HUES48 (cell line): ENCODE measurements around the gene ZDHHC11.
"Not testable (repeated sequence)": the region's sequence is repeated elsewhere in the genome, so short reads cannot be mapped to it uniquely, and the experiment has no call there.

Experiments
- H3K27ac ChIP-seq: one replicate; pipeline ENCODE4 v1.7.0; 2013; ENCODE audit warnings: low read depth, low read length, inconsistent platforms
- H3K27me3 ChIP-seq: 2 replicates; pipeline ENCODE4 v1.6.1; 2013; ENCODE audit warnings: mild to moderate bottlenecking, low read length; ENCODE audit not compliant: control insufficient read depth, insufficient read depth
- H3K36me3 ChIP-seq: 2 replicates; pipeline ENCODE4 v1.6.1; 2013; ENCODE audit warnings: low read length; ENCODE audit not compliant: control insufficient read depth, insufficient read depth
- H3K4me1 ChIP-seq: 2 replicates; pipeline ENCODE4 v1.6.1; 2013; ENCODE audit warnings: mild to moderate bottlenecking, low read length; ENCODE audit not compliant: control insufficient read depth, insufficient read depth
- H3K4me3 ChIP-seq: 2 replicates; pipeline ENCODE4 v1.5.1; 2013; ENCODE audit warnings: mild to moderate bottlenecking, low read depth, low read length
- H3K9ac ChIP-seq: 2 replicates; pipeline ENCODE4 v1.6.1; 2013; ENCODE audit warnings: mild to moderate bottlenecking, low read depth, low read length, moderate library complexity
- H3K9me3 ChIP-seq: 2 replicates; pipeline ENCODE4 v1.6.1; 2013; ENCODE audit warnings: low read length; ENCODE audit not compliant: control insufficient read depth, insufficient read depth

ZDHHC11 gene

DNA sequence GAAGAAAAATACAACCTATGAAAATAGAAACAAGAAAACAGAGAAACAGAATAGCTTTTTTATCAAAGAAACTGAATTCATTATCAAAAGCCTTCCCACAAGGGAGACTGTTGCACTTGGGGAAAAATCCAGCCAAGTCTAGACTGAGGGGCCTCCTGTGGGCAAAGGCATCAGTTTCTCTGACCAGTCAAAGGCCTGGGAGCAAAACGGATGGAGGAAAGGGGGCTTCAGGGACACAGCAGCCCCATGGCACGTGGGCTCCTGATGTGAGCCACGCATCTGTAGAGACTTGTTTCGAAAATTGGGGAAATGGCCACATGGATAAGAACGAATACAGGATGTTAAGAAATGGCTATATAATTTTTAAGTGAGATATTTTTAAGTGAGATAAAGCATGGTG, 87.4 kb downstream of the ZDHHC11 start:
- Histone ChIP-seq H3K4me3 (no peak overlapping the region), H3K9me3 (no peaks in the 10 kb centered on the region), H3K27ac (no peak overlapping the region), H3K36me3 (no peaks in the 10 kb centered on the region), H3K9ac (no peak overlapping the region), H3K27me3 (no peaks in the 10 kb centered on the region), H3K4me1 (no peaks in the 10 kb centered on the region)

DNA sequence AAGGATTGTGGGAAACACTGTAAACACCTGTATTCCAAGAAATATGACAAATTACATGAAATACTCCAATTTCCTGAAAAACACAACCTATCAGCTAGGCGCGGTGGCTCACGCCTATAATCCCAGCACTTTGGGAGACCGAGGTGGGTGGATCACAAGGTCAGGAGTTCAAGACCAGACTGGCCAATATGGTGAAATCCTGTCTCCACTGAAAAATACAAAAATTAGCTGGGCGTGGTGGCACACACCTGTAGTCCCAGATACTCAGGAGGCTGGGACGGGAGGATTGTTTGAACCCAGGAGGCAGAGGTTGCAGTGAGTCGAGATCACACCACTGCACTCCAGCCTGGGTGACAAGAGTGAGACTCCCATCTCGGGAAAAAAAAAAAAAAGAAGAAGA, 87.8 kb downstream of the ZDHHC11 start:
- H3K4me1 ChIP-seq, H3K36me3 ChIP-seq, H3K4me3 ChIP-seq, H3K9ac ChIP-seq, H3K27ac ChIP-seq, H3K27me3 ChIP-seq, H3K9me3 ChIP-seq: not testable (repeated sequence)

DNA sequence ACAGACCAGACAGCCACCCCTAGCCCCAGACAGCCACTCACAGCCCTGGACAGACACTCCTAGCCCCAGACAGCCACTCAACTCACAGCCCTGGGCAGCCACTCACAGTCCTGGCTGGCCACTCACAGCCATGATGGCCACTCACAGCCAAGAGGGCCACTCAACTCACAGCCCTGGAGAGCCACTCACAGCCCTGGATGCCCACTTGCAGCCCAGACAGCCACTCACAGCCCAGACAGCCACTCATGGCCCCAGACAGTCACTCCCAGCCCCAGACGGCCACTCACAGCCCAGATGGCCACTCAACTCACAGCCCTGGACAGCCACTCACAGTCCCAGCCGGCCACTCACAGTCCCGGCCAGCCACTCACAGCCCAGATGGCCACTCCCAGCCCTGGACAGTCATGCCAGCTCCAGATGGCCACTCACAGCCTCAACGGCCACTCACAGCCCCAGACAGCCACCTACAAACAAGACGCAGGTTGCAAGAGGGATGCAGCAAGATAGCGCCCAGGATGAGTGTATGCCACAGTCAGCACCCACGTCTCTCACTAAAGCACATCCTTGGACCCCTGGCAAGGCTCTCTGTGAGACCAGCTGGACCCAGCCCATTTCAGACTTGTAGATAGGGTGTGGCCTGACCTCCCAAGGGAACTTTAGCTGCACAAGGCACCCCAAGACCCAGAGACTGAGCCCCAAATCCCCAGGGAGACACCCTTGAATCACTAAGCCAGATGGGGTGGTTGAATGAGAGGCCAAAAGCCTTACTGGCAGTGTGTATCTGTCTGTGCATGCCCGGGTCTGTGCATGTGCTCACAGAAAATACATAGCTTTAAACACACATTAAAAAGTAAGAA, 88.7 kb downstream of the ZDHHC11 start:
- Histone ChIP-seq H3K9me3 (no peaks in the 10 kb centered on the region), H3K27me3 (no peaks in the 10 kb centered on the region), H3K4me1 (no peaks in the 10 kb centered on the region), H3K27ac (no peak overlapping the region), H3K36me3 (no peaks in the 10 kb centered on the region), H3K4me3 (no peak overlapping the region), H3K9ac (no peak overlapping the region)

DNA sequence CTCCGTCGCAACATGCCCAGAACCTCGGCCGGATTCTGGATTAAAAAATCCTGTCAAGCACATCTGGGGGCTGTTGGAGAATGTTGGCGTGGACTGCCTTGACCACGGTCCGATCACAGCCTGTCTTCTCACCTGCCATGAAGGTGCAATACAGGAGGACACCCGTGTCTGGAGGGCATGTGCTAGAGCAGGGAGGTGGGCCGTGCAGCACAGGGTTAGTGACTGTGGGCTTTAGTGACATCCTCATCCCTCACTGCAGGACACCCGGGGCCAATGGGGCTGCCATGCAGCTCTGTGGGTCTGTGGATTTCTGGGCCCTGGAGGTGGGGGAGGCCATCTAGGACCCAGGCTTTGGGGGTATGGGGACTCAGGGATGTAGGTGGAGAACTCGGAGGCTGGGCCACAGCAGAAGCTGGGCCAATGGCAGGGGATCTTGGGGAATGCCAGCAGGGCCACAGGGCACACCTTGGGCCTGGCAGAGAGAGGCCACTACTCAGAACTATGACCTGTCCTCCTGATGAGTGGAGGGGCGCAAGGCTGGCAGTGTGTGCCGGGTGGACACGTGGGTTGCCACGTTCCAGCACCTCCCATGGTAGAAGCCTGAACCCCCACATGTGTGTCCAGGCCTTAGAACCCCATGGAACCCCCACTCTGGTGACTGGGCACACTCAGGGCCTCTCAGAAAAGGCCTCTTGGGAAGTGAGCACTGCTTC, 89.6 kb downstream of the ZDHHC11 start:
- no peak overlapping the region for H3K27ac ChIP-seq
- no peaks in the 10 kb centered on the region for H3K9me3 ChIP-seq
- H3K9ac ChIP-seq, result no peak overlapping the region
- no peaks in the 10 kb centered on the region for H3K27me3 ChIP-seq
- no peaks in the 10 kb centered on the region for H3K4me1 ChIP-seq
- H3K36me3 ChIP-seq, result no peaks in the 10 kb centered on the region
- no peak overlapping the region for H3K4me3 ChIP-seq

DNA sequence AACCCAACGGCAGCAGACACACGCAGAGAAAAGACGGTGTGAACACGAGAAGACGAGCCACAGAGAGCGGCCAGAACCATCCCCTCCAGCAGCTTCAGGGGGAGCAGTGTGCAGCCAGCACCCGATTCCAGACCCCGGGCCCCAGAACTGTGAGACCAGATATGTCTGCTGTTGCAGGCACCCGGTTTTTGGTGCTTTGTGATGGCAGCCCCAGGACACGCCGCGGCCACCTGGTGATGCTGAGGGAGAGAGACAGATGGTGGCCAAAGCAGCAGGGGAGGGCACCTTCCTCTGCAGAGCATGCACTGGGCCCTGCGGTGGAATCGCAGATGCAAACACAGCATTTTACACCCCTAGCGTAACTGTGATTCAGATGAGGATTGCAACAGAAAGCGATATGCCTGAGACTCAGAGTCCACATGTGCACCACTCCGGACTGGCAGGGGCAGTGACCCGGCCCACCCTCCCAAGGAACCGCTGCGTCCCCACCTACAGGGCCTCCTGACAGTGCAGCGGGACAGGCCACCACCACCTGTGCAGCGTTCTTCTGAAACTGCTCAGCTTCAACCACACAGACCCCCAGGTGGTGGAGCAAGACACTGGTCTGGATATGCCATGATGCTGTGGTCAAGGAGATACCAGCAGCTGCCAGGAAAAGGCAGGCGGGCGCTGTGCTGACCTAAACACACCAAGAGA, 90.3 kb downstream of the ZDHHC11 start:
- Histone ChIP-seq H3K27me3 (no peaks in the 10 kb centered on the region), H3K9me3 (no peaks in the 10 kb centered on the region), H3K36me3 (no peaks in the 10 kb centered on the region), H3K9ac (no peak overlapping the region), H3K4me3 (no peak overlapping the region), H3K27ac (no peak overlapping the region), H3K4me1 (no peaks in the 10 kb centered on the region)

DNA sequence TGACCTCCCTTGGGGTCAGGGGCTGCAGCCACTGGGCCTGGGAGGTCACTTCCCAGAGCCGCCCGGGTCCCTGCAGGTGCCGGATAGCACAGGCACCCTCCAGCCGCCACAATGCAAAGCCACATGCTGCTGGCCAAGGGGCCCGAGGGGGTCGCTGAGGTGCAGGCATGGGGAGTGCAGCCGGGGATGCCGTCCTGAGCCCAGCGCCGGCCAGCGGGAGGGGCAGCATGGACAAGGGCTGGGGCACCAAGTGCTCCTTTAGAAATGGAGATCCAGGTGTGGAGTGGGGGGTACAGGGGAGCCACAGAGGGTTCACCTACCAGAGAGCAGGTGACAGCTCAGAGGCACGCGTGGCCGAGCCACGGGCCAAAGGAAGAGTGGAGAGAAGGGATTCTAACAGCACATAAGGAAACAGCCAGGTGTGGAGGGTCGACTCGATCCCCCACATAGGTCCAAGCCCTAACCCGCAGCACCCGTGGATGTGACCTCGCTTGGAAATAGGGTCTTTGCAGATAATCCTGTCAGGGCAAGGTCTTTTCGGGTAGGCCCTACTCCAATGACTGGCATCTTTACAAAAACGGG, 90.9 kb downstream of the ZDHHC11 start:
- H3K27ac ChIP-seq, result no peak overlapping the region

DNA sequence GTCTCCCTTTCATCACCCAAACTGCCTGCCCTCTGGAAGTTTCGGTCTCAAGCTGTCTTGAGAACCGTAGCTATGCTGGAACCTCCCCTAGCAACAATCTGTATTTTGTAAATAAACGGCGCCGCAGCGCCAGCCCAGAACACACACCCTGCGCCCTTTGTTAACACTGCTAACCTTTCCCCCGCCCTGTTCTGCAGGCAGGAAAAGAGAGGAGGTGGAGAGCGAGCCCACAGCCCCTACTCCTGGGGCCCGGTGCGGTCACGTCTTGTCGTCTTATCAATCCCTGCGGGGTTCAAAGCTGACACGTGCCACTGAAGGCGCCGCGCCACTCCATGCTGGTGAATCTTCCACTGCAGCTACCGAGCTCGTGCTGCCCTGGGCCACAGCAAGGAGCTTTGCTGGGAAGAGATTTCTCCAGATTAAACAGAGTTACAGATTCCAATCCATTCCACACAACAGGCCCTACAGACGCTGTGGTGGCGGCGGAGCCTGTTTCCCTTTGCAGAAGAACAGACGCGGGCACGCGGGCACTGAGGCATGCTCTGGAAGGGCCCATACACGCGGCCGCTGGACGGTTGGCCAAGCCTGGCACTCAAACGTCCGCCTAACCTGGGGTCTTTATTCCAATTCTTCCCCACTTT, 91.6 kb downstream of the ZDHHC11 start:
- H3K9ac ChIP-seq, result no peak overlapping the region
- no peak overlapping the region for H3K27ac ChIP-seq

More for the DNA sequence above, 90.9 kb downstream of the ZDHHC11 start:
- Histone ChIP-seq H3K4me1 (no peaks in the 10 kb centered on the region), H3K9me3 (no peaks in the 10 kb centered on the region), H3K36me3 (no peaks in the 10 kb centered on the region), H3K4me3 (no peak overlapping the region), H3K9ac (no peak overlapping the region), H3K27me3 (no peaks in the 10 kb centered on the region)

DNA sequence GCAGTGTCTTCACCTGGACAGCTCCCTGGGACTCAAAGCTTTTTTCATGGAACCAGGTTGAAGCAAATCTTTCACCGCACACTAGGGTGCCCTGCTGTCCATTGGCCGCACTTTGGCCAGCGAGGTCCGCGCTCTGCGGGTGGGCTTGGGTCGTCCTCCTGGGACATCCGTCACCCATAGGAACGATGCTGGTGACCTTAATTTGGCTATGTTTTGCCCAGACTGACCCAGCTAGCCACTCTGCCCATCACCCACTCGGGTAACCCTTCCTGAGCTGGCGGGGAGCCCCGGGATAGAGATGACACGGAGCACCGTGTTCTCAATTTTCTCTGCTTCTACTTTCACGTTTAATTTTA, 92.1 kb downstream of the ZDHHC11 start:
- Histone ChIP-seq H3K27me3 (no peaks in the 10 kb centered on the region), H3K4me1 (no peaks in the 10 kb centered on the region), H3K36me3 (no peaks in the 10 kb centered on the region), H3K9me3 (no peaks in the 10 kb centered on the region), H3K4me3 (no peak overlapping the region), H3K9ac (no peak overlapping the region), H3K27ac (no peak overlapping the region)

More for the DNA sequence above, 91.6 kb downstream of the ZDHHC11 start:
- no peaks in the 10 kb centered on the region for H3K9me3 ChIP-seq
- H3K27me3 ChIP-seq, result no peaks in the 10 kb centered on the region
- H3K4me1 ChIP-seq, result no peaks in the 10 kb centered on the region
- no peaks in the 10 kb centered on the region for H3K36me3 ChIP-seq
- no peak overlapping the region for H3K4me3 ChIP-seq

DNA sequence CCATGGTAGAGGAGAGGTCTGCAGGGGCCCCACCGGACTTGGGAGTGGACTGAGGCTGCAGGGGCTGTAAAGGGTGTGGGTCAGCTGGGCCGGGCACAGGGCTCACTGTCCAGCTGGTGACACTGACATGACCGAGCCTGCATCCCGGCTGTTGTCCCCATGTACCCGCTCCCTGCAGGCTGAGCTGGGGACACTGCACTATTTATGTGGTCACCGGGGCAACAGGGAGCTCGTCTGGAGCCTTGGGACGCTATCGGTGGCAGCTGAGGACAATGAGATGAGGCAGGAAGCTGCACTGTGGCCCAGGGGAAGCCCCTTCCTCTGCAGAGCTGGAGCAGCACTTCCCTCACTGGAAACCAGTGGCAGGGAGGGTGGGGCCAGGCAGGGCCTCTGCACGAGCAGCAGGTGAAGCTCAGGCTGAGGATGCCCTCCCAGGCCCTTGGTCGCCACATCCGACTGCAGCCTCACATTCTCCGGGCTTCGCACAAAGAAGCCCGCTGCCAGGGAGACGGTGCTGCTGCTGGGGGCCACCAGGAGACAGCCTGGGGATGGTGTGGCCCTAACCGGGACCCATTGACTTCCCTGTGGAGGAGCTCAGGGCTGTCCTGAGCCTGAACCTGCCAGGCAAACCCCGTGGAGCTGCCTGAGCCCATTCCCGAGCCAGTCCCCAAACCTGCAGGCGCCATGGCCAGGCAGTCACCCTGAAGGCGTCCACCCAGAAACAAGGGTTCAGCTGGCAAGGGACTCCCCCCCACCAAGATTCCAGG, 92.7 kb downstream of the ZDHHC11 start:
- Histone ChIP-seq H3K27me3 (no peaks in the 10 kb centered on the region), H3K4me3 (no peak overlapping the region), H3K9me3 (no peaks in the 10 kb centered on the region), H3K27ac (no peak overlapping the region), H3K4me1 (no peaks in the 10 kb centered on the region), H3K36me3 (no peaks in the 10 kb centered on the region), H3K9ac (no peak overlapping the region)

DNA sequence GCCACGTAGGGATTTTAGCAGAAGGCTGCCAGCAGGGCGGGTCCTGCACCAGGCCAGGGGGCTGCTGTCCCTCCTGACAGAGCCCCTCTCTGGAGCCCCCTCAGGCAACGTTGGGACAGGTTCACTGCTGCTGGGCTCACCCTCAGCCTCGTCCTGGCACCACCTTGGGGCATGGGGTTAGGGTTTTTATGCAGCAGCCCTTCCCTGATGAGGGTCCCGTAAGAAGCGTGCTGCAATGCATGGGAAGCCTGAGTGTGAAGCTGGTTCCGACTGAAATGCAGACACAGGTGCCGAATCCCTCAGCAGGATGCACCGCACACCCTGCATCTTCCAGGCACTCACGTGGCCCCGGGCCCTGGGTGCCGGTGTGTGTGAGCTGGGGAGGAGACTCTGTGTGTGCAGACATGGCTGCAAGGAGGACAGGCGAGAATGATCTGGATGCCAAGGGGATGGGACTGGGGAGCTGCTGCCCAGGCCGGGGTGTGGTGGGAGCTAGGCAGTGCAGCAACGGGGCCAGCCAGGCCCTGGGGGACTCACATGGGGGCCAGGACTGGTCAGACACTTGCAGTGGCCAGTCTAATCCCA, 93.3 kb downstream of the ZDHHC11 start:
- Histone ChIP-seq H3K4me3 (no peak overlapping the region), H3K9me3 (no peaks in the 10 kb centered on the region), H3K27me3 (no peaks in the 10 kb centered on the region), H3K27ac (no peak overlapping the region), H3K36me3 (no peaks in the 10 kb centered on the region), H3K9ac (no peak overlapping the region), H3K4me1 (no peaks in the 10 kb centered on the region)
